SK-N-MC (cell line): ENCODE measurements around the gene DLGAP1.

Experiments used
- DNase-seq: peaks from one replicate; pipeline ENCODE4 v3.0.0-alpha.2; 2011; ENCODE audit warnings: low read depth, low spot score
- H3K27ac ChIP-seq: fragments of 200-600 bp; sonication (generic); 2 replicates; pipeline ENCODE4 v1.5.1; 2016; ENCODE audit warnings: mixed run types
- H3K36me3 ChIP-seq: fragments of 200-600 bp; sonication (generic); 2 replicates; pipeline ENCODE4 v1.6.1; 2017; ENCODE audit warnings: antibody characterized with exemption, low read length, mixed read lengths; ENCODE audit not compliant: insufficient read depth
- H3K4me3 ChIP-seq: fragments of 200-600 bp; sonication (generic); 2 replicates; pipeline ENCODE4 v1.5.1; 2016
- H3K9ac ChIP-seq: fragments of 200-600 bp; sonication (generic); 2 replicates; pipeline ENCODE4 v1.8.0; 2017; ENCODE audit warnings: mixed run types, mixed read lengths; ENCODE audit not compliant: insufficient read length
- H3K9me3 ChIP-seq: fragments of 200-600 bp; sonication (generic); 2 replicates; pipeline ENCODE4 v1.6.1; 2017; ENCODE audit warnings: low read depth, mild to moderate bottlenecking, antibody characterized with exemption, low read length, moderate library complexity, mixed read lengths
- EZH2 ChIP-seq: fragments of 200-600 bp; sonication (generic); IDR thresholded peaks from one replicate; pipeline ENCODE4 v1.6.1; 2017; ENCODE audit warnings: antibody characterized with exemption
- FOXP2 ChIP-seq: optimal IDR thresholded peaks from 2 replicates; pipeline ENCODE3; 2011; ENCODE audit warnings: mild to moderate bottlenecking, moderate library complexity; ENCODE audit not compliant: insufficient read depth; ENCODE audit errors: extremely low read length, control extremely low read depth
- POLR2AphosphoS5 ChIP-seq: IDR thresholded peaks from 2 replicates; pipeline ENCODE4 v1.6.1; 2012; ENCODE audit warnings: mild to moderate bottlenecking, low read depth, low read length, borderline replicate concordance

The DLGAP1 gene

DNA sequence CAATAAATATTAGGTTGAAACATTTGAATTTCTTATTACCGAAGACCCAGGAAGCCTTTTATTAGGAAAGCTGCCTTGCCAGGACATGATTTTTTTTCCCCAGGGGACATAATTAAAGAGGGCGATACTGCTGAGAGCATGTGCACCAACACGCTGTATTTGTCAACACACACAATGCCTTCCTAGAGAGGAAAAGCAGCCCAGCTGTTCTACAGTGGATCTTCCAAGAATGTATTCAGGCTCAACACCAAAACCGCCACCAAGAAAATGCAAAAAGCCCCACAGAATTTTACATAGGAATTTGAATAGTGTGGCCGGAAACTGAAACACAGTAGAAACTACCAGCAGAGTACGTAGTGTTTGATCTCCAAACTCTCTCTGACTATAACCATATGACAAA is 320.4 kb downstream of the DLGAP1 start:
- peak overlapping the region; percentile 34; the same call in 1 of the 2 replicates for H3K4me3 ChIP-seq

DNA sequence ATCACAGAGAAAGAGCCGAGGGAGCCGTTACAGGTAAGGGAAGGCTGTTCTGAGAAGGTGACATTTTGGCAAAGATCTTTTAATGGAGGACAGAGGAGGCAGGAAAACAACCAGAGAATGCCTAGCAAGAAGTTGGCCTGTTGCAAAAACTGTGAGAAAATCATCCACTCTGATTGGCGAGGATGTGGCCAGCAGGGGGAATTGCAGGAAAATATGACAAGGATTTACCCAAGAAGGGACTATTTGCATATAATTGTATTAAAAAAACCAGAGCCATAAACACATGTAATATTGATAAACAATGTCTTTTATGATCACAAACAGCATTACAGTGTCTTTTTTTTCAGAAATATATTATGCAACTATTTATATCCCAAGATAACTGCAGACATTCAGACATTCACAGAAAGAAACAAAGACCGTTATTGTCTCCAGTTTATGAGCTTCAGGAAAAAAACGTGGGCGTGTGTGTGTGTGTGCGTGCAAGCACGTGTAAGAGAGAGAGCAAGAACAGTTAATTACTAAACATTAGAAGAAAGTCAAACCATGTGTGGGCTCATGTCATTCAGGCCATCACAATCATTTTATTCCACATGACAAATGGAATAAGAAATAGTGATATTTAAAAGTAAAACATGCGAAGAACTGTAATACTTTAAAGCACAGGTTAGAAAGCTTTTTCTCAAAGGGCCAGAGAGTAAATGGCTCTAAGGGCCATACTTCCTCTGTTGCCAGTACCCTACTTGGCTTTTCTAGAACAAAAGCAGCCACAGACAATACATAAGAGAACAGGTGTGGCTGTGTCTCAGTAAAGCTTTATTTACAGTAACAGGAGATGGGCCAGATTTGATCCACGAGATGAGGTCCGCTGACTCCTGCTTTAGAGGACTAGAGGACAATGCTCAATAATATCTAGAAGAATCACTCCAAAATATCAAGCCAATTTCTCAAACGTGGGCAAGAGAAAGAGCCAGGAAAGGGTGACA is 324.1 kb downstream of the DLGAP1 start:
- no peak for TF ChIP-seq FOXP2
- no peak for TF ChIP-seq POLR2AphosphoS5
- no peak for TF ChIP-seq EZH2
- no peak overlapping the region for H3K27ac ChIP-seq
- no peak overlapping the region for H3K4me3 ChIP-seq
- DNase-seq, result no peak
- no peaks in the 10 kb centered on the region for H3K9me3 ChIP-seq
- H3K9ac ChIP-seq, result no peak overlapping the region
- H3K36me3 ChIP-seq, result no peaks in the 10 kb centered on the region

More for the DNA sequence above, 320.4 kb downstream of the DLGAP1 start:
- Histone ChIP-seq H3K36me3 (no peaks in the 10 kb centered on the region), H3K9ac (no peak overlapping the region), H3K9me3 (no peaks in the 10 kb centered on the region), H3K27ac (no peak overlapping the region)
- TF ChIP-seq EZH2 (no peak), FOXP2 (no peak), POLR2AphosphoS5 (no peak)
- DNase-seq, result peak; percentile 16

DNA sequence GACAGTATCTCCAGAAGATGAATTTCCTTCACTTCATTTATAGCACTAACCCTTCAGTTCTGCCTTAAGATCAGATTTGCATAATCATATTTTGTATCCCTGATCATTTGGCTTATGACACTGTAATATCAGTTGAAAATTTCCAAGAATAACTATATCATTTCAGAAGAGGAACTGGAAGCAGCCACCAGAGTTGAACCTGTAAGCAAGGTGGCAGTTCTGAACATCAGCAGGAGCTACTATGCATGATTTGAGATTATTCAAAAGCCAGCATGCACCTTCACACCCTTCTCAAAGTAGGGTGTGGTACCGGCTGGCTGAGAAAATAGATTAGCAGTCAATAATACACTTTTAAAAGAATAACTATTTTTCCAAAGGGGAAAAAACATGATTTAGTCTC is 328.2 kb downstream of the DLGAP1 start:
- no peak overlapping the region for H3K4me3 ChIP-seq
- no peak overlapping the region for H3K9ac ChIP-seq
- H3K36me3 ChIP-seq, result no peaks in the 10 kb centered on the region
- H3K9me3 ChIP-seq, result no peaks in the 10 kb centered on the region
- no peak overlapping the region for H3K27ac ChIP-seq
- no peak for TF ChIP-seq POLR2AphosphoS5
- no peak for TF ChIP-seq FOXP2
- no peak for TF ChIP-seq EZH2
- DNase-seq, result no peak

DNA sequence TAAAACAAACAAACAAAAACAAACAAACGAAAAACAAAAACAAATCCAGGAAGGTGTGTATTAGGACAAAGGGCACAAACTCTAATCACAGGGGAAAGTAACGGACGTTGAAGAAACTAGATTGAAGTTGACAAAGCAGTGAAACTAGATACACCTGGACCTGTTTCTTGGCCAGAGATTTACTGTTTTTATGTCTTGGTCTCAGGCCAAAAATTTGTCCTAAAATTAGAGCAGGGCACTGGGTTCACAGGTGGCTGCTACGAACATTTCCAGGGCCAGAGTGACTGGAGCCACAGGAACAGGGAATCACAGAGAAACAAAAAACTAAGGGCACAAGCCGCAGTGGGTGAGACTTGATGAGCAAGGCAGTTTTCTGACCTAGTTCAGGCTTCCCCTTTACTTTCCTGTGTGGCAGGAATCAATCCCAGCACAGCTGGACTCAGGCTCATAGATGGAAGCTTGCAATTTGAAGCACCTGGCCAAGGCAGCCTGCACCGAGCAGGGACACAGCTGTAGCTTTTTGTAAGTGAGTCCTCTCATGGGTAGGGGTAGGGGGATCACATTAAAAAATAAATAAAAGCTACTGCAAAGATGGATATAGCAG is 329.4 kb downstream of the DLGAP1 start:
- no peak overlapping the region for H3K27ac ChIP-seq
- H3K4me3 ChIP-seq, result no peak overlapping the region
- no peaks in the 10 kb centered on the region for H3K9me3 ChIP-seq
- TF ChIP-seq EZH2, result no peak
- TF ChIP-seq POLR2AphosphoS5, result no peak
- TF ChIP-seq FOXP2, result no peak
- no peak for DNase-seq
- H3K36me3 ChIP-seq, result no peaks in the 10 kb centered on the region
- no peak overlapping the region for H3K9ac ChIP-seq

DNA sequence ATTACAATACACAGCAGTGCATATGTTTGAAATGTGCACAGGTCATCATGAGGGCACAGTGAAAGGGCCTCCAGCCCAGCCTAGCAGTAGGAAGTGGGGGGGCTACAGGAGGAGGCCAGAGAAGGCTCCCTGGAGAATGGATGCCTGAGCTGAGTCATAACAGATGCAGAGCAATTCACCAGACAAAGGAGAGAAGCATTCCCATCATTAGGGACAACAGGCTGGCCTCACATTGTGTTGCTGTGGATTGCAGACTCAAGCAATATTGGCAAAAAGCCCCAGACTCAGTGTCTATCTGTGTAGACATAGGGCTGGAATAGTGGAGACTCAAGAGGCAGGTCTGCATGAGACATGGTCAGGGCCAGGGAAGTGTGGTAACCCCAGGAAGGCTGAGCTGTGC is 329.9 kb downstream of the DLGAP1 start:
- H3K36me3 ChIP-seq, result no peaks in the 10 kb centered on the region
- H3K9me3 ChIP-seq, result no peaks in the 10 kb centered on the region
- no peak for TF ChIP-seq FOXP2
- no peak for TF ChIP-seq POLR2AphosphoS5
- TF ChIP-seq EZH2, result no peak
- DNase-seq, result no peak
- H3K27ac ChIP-seq, result no peak overlapping the region
- H3K4me3 ChIP-seq, result no peak overlapping the region
- H3K9ac ChIP-seq, result no peak overlapping the region

DNA sequence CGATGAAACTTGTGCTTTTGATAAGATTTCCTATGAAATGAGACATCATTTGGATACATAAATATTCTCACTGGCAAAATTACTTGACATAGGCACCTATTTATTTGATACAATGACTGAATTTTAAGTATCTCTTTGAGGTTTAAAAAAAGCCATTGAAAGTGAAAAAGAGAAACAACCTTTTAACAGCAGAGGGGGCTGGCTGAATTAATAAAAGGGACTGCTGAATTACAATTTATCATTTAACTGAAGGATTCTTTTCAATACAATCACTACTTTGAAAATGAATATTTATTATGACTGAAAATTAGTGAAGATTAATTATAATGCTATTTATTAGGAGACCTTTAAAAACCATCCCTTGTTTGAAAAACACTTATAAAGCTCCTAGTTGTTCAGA is 335.3 kb downstream of the DLGAP1 start:
- Histone ChIP-seq H3K36me3 (no peaks in the 10 kb centered on the region), H3K27ac (no peak overlapping the region), H3K9ac (no peak overlapping the region), H3K9me3 (no peaks in the 10 kb centered on the region), H3K4me3 (no peak overlapping the region)
- no peak for TF ChIP-seq EZH2
- no peak for TF ChIP-seq POLR2AphosphoS5
- TF ChIP-seq FOXP2, result no peak
- DNase-seq, result no peak

DNA sequence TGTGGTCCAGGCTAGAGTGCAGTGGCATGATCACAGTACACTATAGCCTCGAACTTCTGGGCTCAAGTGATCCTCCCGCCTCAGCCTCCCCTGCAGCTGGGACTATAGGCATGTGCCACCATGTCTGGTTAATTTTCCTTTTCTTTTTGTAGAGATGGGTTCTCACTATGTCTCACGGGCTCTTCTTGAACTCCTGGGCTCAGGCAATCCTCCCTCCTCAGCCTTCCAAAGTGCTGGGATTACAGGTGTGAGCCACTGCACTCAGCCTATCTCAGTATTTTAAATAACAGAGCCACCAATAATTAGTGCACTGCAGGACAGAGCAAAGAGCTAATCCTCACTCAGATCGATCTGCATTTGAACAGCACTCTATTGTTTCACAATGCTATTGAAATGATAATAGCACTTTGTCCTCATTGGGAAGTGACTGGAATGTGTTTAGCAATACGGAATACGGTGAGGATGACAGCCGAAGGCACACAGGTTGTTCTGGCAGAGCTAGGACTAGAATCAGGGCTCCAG is 335.9 kb downstream of the DLGAP1 start:
- Histone ChIP-seq H3K9ac (no peak overlapping the region), H3K9me3 (no peaks in the 10 kb centered on the region), H3K36me3 (no peaks in the 10 kb centered on the region), H3K27ac (no peak overlapping the region), H3K4me3 (no peak overlapping the region)
- TF ChIP-seq EZH2 (no peak), FOXP2 (no peak), POLR2AphosphoS5 (no peak)
- no peak for DNase-seq

DNA sequence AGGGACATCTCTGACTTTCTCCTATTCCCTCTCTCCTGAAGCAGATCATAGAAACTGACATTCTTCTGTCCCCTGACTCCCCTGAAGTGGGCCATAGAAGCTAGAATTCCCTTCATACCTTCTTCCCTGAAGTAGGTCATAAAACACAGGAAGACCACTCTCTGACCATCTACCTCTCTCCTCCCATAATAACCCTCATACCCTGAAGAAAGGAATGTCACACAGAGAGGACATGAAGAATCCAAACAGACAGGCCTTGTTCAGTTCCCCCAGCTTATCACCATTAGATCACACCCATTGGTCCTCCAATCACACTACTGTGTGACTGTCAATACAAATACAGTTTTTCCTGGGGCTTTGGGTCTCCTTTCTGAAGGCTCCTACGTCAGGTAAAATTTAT is 347.1 kb downstream of the DLGAP1 start:
- no peak overlapping the region for H3K4me3 ChIP-seq
- TF ChIP-seq FOXP2 (no peak), EZH2 (no peak), POLR2AphosphoS5 (no peak)
- no peak overlapping the region for H3K9ac ChIP-seq
- no peak for DNase-seq
- H3K9me3 ChIP-seq, result no peaks in the 10 kb centered on the region
- H3K36me3 ChIP-seq, result no peaks in the 10 kb centered on the region
- no peak overlapping the region for H3K27ac ChIP-seq
